NCI-H1436 treated with DMSO at 0.1 percent for 48 hours (cell line): ENCODE results near the gene DCAF15.
"Not testable (repeated sequence)": the region's sequence is repeated elsewhere in the genome, so short reads cannot be mapped to it uniquely, and the experiment has no call there.

Experiments
- DNase-seq: peaks from one replicate; lab custom pipeline; 2025; lab: John Stamatoyannopoulos, UW

The DCAF15 gene

DNA sequence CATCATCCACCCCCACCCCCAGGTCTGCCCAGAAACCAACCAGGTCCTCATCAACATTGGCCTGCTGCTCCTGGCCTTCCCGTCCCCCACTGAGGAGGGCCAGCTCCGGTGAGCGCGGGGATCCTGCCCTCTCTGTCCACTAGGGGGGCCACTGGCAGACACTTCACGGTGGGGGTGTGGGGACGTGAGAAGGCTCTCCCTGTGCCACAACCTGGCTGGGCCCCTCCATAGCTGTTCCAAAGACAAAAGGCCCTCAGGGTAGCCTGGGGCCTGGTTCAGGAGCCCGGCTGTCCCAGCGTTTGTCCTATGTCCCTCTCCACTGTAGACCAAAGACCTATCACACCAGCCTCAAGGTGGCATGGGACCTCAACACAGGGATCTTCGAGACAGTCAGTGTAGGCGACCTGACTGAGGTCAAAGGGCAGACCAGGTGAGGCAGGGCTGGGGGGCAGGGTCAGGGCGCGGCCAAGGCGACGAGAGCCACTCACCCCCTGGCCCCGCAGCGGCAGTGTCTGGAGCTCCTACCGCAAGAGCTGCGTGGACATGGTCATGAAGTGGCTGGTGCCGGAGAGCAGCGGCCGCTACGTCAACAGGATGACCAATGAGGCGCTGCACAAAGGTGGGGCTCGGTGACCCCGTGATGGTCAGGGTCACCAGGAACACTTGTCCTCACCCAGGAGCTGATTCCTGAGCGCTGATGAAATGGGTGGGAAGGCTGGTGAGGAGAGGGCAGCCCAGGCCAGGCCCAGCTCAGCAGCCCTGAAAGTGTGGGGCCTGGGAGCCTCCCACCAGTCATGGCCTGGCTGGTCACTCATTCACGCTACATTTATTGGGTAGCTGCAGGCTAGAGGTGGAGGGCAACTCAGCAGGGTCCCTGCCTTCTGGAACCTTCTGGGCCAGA, 7.9 kb downstream of the DCAF15 start:
- no peak for DNase-seq

DNA sequence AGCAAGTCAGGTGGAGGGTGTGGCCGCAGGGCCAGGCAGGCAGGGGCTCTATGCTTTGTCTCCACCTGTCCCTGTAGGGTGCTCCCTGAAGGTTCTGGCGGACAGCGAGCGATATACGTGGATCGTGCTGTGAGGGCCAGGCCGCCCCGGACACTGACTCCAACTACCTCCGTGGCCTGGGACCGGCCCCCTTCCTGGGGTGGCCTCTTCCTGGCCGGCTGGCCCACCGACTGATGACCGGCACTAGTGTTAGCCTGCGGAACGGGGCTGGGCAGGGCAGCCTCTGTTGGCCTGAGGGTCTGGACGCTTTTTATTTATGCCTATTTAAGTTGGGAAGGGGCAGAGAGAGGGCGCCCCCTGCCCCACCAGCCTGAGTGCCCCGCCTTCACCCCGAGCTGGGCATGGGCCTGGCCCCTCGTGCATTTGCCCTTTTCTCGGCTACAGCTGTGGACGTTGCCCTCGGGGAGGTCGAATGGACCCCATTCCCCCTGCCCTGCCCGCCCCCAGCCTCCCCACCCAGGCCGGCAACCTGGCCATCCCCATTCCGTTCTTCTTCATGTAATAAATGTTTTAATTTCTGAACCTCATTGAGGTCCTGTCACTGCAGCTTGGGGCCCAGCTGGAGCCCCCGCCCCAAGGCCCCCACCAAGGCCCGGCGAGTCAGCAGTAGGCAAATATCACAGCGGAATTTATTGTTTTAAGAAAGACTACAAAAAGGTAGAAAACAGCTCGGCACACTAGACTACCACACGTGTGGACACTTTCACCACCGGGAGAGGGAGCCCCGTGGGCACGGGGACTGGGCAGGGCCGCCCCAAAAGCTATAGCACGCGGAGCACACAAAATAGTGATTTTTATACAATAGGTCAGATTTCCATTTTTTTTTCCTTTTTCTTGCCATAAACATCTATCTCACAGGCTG, 8.8 kb downstream of the DCAF15 start:
- no peak for DNase-seq

DNA sequence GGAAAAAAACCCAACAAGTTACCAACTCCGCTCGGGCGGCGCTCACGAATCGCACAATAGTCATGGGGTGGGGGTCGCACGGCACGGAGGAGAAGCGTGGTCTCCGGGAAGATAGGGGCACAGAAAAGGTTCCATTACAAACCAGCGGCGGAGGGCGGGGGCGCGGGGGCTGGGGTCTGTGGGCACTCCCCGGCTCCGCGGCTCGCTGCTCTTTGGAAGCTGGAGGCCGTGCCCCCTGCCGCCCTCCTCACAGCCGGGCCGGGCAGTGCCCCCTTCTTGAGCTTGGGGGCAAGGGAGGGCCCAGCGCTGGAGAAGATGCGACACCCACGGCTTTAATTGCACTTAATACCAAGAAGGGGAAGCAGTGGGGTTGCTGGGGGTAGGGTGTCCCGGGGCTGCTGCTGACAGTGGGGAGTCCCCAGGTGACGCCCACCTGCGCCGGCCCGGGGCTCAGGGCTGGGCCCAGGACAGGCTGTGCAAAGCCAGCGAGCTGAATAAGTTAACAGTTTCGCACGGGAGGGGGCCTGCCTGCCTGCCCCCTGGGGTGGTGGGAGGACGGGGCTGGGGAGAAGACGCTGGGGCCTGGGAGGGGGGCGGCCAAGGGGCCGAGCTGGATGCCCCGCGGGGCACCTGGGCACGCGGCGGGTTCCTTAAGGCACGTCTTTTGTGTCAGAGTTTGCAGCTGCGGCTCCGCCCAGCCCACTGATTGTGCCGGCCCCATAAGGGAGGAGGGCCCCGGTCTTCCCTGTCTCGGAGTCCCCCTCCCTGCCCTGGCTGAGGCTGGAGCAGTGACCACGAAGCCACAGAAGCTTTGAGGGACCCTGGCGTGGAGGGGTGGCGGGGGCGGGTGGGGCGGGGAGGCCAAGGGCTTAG, 9.8 kb downstream of the DCAF15 start:
- DNase-seq: no peak

DNA sequence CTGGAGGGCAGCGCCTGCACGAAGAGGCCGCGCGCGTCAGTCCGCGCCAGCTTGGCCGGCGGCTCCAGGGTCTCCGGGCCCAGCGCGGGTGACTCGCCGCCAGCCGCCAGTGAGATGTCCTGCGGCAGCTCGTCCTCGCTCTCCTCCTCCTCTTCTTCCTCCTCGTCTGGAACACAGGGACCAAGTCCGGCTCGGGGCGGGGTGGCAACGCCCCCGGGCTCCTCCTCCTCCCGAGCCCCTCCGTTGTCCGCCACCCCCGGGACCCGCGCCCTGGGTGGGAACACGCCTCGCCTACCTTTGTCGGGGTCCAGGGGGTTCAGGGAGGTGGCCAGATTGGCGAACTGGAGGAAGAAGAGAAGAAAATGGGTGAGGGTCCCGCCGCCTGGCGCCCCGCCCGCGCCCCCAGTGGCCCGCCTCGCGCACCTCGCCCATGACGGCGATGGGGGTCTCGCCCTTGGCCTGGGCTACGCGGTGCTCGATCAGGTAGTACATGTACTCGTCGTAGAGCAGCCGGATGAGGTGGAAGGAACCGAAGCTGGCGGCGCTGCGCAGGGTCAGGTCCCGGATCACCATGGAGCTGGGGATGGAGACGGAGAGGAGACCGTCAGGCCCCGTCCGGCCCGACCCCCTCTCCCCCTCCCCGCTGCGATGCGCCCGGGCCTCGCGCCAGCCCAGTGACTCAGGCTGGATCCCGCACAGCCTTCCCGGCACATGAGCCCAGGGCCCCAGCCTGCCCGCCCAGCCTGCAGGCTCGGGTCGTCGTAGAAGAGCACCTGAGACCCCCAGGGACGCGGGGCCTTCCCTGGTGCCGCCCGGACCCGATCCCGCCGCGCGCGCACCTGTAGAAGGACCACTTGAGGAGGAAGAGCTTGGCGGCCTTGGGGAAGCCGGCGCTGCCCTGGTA, 10.6 kb downstream of the DCAF15 start:
- DNase-seq: no peak

DNA sequence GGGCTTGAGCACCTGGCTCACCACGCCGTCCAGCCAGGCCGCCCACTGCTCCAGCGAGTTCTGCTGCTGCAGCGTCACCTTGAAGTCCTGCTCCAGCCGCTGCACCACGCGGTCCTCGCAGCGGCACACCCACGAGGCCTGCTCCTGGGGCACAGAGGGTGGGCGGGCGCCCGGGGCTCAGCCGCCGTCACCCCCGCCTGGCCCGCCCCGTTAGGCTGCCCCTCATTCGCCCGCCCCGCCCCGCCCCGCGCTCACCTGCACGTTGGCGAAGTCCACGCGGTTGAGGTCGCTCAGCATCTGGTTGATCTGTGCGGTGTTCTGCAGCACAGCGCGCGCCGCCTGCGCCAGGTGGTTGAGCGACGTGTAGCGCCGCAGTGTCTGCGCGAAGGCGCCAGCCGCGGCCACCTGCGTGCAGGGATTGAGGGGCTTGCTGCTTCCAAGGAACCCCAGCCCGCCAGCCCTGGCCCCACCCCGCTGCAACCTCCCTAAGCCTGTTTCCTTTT, 11.3 kb downstream of the DCAF15 start:
- no peak for DNase-seq

DNA sequence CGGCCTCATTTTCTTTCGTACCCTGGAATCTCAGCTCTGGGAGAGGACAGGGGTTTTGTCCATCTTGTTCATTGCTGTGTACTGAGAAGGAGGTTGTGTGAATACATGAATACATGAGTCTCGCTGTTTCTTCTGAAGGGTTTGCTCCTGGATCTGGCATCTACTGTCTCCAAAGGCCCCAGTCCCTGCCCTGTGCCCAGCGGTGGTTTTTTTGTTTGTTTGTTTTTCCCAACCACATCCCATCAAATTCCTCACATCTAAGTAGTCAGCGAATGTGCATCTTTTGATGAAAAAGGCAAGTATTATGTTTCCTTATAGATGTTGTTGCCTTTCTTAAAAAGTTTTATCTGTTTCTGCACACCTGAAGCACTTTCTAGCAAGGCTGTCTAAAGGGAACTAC, 12.5 kb downstream of the DCAF15 start:
- DNase-seq: no peak

DNA sequence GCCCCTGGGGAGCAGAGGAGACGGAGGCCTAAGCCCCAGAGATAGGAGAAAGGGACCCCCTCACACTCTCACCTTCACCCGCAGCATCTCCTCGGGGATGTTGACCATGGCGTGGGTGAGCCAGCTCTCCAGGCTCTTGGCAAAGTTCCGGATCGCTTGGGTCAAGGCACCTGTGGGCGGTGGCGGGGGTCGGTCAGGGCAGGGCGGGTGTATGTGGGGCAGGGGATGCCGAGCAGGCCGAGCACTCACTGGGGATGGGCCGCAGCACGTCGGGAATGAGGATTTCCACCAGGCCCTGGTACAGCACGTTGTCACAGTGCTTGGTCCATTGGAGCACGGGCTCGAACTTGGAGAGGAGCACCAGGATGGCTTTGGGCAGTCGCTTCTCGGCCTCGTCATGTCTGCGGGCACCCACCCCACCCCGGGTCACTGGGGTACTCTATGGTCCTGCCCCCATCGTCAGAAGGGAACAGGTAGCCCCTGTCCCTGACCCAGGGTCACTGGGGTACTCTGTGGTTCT, 13.1 kb downstream of the DCAF15 start:
- no peak for DNase-seq

DNA sequence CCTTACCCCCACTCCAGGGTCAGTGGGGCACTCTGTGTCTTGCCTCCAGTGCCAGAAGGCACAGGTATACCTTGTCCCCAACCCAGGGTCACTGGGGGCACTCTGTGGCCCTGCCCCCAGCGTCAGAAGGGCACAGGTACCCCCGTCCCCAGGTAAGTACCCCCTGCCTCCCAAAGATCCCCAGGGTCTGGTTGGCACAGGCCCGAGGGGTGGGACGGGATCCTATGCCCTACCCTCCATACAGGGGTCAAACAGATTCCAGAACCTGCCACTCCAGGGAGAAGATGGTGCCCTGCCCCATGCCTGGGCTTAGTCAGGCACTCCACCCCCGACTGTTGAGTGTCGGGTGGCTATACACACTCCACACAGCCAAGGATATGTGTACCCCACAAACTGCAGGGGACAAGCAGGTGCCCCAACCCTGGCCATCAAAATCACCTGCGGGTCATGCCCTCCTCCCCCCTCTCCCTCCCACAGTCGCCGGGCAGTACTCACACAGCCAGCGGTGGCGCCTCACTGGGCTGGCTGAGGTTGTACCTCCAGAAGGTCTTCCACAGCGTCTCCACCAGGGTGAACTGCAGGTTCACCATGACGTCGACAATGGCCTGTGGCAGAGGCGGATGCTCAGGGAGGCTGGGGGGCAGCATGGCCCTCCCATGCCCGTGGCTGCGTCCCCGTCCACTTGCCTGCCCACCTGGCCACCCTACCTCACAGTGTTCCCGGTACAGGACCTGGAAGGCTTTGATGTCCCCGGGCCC, 13.8 kb downstream of the DCAF15 start:
- DNase-seq: no peak

DNA sequence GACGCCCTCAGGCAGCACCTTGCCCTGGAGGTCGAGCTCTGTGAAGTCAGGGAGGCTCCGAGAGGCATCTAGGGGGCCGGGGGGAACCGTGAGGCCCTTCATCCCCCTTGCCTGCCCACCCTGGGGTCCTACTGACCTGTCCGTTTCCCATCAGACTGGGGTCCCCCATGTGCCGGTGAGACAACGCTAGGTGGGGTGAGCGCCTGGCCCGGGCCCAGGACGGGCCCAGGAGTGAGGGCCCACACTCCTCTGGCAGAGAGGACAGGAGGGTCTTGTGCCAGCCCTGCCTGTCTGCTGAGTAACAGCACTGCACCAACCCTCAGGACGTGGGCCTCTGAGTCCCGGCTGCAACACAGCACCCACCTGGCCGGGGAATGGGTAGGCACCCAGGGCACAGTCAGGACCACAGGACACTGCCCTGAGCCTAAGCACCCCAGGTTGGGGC, 14.4 kb downstream of the DCAF15 start:
- no peak for DNase-seq

DNA sequence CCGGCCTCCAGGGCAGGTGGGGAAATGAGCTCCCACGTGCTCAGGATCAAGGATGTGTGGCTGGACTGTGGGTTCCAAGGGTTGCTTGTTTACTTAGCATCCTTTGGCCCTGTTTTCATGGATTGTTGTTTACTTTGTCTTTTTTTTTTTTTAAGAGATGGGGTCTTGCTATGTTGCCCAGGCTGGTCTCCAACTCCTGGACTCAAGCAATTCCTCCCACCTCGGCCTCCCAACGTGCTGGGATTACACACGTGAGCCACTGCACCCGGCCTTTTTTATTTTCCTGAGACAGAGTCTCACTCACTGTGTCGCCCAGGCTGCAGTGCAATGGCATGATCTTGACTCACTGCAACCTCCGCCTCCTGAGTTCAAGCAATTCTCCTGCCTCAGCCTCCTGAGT, 14.9 kb downstream of the DCAF15 start:
- not testable (repeated sequence) for DNase-seq

DNA sequence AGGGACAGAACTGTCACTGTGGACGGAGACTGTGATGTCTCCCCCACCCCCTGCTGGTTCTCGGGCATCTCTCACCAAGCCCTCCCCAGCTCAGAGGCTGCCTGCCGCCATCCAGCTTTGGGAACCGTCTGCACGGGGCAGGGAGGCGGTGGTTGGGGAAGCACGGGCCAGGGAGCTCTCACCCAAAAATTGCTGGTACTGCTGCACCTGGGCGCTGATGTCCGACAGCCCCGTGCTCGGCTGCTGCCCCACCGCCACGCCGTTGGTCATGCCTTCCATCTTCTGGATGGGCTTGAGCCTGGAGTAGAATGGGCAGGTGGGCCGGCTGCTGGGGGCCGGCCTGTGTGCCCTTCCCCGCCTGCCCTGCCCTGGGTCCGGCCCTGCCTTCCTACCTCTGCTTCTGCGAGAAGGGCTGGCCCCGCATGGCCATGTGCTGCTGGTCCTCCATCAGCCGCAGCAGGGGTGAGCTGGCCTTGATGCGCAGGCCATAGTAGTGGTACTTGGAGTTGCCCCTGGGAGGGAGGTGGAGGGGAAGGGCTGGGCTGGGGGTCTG, 16.1 kb downstream of the DCAF15 start:
- no peak for DNase-seq

DNA sequence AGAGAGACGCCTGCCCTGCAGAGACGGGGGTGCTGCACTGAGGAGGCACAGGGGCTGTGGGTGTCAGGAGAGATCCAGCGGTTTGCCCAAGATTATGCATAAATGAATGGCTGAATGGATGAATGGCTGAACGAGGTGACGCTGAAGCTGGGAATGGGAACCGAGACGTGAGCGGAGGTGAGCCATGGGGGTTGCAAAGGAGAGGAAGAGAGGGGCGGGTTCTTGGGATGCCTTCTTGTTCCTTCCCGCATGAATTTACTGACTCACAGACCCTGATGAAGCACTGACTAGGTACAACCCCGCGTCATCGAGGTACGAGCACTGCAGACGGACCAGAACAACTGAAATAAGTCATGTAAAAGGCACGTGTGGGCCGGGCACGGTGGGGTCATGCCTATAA, 16.7 kb downstream of the DCAF15 start:
- DNase-seq: no peak

DNA sequence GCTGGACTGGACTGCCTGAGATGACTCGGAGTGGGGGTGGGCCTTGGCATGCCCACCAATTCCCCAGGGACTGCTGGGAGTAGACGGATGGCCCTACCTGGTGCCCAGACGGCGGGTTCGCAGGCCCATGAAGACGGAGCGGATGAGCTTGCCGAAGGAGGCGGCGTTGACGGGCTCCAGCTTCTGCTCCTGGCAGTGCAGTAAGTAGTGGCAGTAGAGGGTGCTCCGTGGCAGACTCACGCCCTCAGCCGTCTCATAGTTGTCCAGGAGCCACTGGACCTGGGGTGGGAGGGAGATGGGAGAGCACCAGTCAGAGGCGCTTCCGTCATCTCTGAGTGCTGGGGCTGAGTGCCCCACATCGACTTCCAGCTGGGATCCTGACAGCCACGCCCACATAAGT, 17.6 kb downstream of the DCAF15 start:
- no peak for DNase-seq

DNA sequence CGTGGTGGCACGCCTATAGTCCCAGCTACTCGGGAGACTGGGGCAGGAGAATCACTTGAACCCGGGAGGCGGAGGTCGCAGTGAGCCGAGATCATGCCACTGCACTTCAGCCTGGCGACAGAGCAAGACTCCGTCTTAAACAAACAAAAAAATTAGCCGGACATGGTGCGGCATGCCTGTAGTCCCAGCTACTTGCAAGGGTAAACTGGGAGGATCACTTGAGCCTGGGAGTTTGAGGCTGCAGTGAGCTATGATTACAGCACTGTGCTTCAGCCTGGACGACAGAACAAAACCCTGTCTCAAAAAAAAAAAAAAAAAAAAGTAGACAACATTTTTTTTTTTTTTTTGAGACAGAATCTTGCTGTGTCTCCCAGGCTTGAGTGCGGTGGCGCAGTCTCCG, 19.6 kb downstream of the DCAF15 start:
- not testable (repeated sequence) for DNase-seq

DNA sequence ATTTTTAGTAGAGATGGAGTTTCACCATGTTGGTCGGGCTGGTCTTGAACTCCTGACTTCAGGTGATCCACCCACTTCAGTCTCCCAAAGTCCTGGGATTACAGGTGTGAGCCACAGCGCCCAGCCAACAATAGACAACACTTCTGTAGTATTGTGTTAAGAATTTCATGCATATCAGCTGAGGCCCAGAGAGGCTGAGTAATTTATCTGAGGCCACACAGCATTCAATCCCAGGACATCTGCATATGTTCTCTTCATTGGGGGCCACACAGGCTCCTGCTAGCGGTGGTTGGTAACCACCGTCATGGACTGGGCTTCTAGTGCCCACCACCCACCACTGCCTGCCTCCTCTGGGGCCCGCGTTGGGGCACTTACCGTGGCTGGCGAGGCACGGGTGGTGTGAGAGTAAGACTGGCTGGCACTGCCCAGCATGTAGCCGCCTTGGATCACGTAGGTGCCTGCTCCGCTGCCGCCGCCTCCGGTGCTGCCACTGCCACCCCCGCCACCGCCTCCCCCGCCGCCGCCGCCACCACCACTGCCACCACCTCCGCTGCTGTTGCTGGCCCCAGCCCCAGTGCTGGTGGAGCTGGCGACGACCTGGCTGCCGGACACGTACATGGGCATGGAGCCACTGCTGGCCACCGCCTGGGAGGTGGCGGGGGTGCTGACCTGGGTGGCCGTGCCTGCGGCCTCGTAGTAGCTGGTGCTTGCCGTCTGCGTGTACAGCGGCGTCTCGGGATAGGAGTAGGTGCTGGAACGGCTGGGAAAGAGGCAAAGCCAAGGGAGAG, 20.3 kb downstream of the DCAF15 start:
- DNase-seq: no peak

DNA sequence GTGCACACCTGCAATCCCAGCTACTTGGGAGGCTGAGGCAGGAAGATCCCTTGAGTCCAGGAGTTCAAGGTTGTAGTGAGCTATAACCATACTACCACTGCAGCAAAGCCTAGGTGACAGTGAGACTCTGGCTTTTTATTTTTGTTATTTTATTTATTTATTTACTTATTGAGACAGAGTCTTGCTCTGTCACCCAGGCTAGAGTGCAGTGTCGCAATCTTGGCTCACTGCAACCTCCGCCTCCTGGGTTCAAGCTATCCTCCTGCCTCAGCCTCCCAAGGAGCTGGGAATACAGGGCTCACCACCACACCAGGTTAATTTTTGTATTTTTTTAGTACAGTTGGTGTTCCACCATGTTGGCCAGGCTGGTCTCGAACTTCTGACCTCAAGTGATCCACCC, 21.2 kb downstream of the DCAF15 start:
- DNase-seq: not testable (repeated sequence)

DNA sequence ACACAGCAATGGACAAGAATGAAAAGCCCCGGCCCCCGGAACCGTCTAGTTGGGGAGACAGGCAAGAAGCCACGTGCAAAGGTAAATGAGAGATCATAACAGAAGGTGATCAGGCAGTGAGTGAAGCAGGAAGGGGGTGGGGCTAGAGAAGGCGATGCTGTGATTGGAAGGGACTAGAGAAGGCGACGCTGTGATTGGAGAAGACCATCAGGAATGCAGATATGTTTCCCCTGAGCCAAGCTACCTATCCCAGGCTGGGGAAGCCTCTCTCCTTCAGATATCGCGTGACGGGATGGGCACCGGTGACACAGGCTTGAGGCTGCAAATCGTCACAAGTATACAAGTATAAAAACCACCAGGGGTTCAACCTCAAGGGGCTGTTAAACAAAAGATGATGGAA, 21.8 kb downstream of the DCAF15 start:
- peak; percentile 92 for DNase-seq

DNA sequence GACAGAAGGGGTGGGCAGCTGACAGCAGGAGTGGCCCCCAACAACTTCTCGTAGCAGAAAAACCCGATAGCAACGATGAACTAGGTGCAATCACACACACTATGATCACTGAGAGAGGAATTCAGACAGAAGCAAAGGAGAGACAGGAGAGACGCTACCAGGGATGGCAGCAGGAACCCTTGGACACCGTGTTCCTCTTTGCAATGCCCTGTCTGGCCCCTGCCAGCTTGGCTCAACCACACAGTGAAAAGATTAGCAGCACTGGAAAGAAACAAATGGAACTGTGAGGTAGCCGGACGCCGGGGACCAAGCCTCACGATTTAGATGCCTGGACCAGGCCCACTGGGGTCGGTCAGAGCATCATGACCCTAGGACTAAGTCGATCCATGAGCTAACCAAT, 23.6 kb downstream of the DCAF15 start:
- no peak for DNase-seq

DNA sequence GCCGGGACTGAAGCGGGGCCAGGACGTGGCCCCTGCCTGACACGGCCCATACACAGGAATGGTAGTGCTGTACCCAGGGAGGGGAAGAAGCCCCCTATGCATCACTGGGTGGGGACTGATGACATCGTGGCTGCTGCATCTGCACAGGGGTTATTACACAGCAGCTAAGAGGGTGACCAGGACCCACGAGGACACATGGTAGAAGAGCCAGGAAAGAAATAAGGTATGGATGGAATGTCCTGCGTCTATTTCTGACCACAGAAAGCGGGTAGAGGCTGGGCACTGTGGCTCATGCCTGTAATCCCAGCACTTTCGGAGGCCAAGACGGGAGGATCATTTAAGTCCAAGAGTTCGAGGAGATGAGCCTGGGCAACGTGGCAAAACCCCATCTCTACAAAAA, 24.1 kb downstream of the DCAF15 start:
- DNase-seq: no peak
